ENCODE results near the gene RNPC3.
"Not testable (repeated sequence)": the region's sequence is repeated elsewhere in the genome, so short reads cannot be mapped to it uniquely, and the experiment has no call there.

RNPC3 gene

GRCh38 chr1:103517380-103518047 is 8.0 kb upstream of the RNPC3 start:
- DNase-seq (ENCODE audit: low read depth): no peak
- no peaks in the 10 kb centered on the region for H3K27me3 ChIP-seq (replicated peaks; ENCODE audit: control insufficient read depth, insufficient read depth, low read length)
- H3K4me3 ChIP-seq (ENCODE audit: low read length): no peak overlapping the region
- H3K9me3 ChIP-seq (ENCODE audit: control insufficient read depth, low read length): no peaks in the 10 kb centered on the region
- peaks cover 21% of the 10 kb centered on the region for H3K4me1 ChIP-seq (ENCODE audit: control insufficient read depth, insufficient read depth, low read length)
- H3K36me3 ChIP-seq (ENCODE audit: control insufficient read depth, insufficient read depth, low read length, severe bottlenecking): no peaks in the 10 kb centered on the region
- H3K9ac ChIP-seq (ENCODE audit: low read length): no peak overlapping the region

DNA sequence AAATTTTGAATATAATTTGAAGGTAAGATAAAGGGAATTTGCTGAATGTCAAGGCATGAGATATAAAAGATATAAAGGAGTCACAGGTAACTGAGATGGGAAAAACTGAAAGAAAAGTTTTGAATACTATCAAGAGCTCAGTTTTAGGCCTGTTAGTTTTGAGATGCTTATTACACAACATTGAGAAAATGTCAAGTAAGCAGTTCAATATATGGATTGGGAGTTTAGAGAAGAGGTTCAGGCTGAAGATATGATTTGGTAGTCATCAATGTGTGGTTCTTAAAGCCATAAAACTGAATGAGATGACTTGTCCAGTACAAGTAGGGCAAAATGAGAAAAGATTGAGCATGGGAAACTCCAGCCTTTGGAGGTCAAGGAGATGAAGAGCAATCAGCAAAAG is 4.7 kb upstream of the RNPC3 start:
- Histone ChIP-seq H3K36me3 (ENCODE audit: control insufficient read depth, insufficient read depth, low read length, severe bottlenecking) (no peaks in the 10 kb centered on the region), H3K9me3 (ENCODE audit: control insufficient read depth, low read length) (no peaks in the 10 kb centered on the region), H3K9ac (ENCODE audit: low read length) (no peak overlapping the region), H3K27me3 (replicated peaks; ENCODE audit: control insufficient read depth, insufficient read depth, low read length) (no peaks in the 10 kb centered on the region), H3K4me3 (ENCODE audit: low read length) (no peak overlapping the region), H3K4me1 (ENCODE audit: control insufficient read depth, insufficient read depth, low read length) (peaks cover 10% of the 10 kb centered on the region)
- no peak for DNase-seq (ENCODE audit: low read depth)

GRCh38 chr1:103523346-103523745 is 2.2 kb upstream of the RNPC3 start:
- H3K9ac ChIP-seq (ENCODE audit: low read length): no peak overlapping the region
- DNase-seq (ENCODE audit: low read depth): no peak

DNA sequence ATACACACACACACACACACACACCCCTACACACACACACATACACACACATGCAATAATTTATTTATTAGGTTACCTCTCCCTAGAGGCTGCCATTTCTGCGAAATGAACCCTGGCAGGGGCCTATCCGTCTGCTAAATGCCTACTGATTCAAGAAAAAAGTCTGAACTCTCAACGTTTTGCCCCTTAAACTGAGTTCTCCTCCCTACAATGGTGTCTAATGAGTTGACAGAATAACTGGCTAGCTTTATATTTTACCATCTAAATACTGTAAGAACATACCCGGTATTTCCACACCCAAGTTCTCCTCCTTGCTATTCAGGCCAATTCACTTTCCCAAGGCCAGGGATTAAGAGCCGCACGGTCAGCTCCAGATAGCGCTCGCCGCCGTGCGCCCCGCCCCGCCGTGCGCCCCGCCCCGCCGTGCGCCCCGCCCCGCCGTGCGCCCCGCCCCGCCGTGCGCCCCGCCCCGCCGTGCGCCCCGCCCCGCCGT is 339 bp upstream of the RNPC3 start:
- DNase-seq (ENCODE audit: low read depth): peak; percentile 81
- Histone ChIP-seq H3K9ac (ENCODE audit: low read length) (peak overlapping the region; percentile 76), H3K9me3 (ENCODE audit: control insufficient read depth, low read length) (no peaks in the 10 kb centered on the region), H3K27me3 (replicated peaks; ENCODE audit: control insufficient read depth, insufficient read depth, low read length) (no peaks in the 10 kb centered on the region), H3K4me3 (ENCODE audit: low read length) (peak overlapping the region; percentile 82), H3K36me3 (ENCODE audit: control insufficient read depth, insufficient read depth, low read length, severe bottlenecking) (peaks cover 24% of the 10 kb centered on the region), H3K4me1 (ENCODE audit: control insufficient read depth, insufficient read depth, low read length) (peaks cover 28% of the 10 kb centered on the region)

More at GRCh38 chr1:103523346-103523745, 2.2 kb upstream of the RNPC3 start:
- H3K9me3 ChIP-seq (ENCODE audit: control insufficient read depth, low read length): no peaks in the 10 kb centered on the region
- H3K4me1 ChIP-seq (ENCODE audit: control insufficient read depth, insufficient read depth, low read length): peaks cover 23% of the 10 kb centered on the region
- no peak overlapping the region for H3K4me3 ChIP-seq (ENCODE audit: low read length)
- H3K36me3 ChIP-seq (ENCODE audit: control insufficient read depth, insufficient read depth, low read length, severe bottlenecking): peaks cover 7% of the 10 kb centered on the region
- no peaks in the 10 kb centered on the region for H3K27me3 ChIP-seq (replicated peaks; ENCODE audit: control insufficient read depth, insufficient read depth, low read length)

GRCh38 chr1:103527331-103527730 is 1.8 kb downstream of the RNPC3 start:
- Histone ChIP-seq H3K9ac (ENCODE audit: low read length) (peak overlapping the region; percentile 96), H3K9me3 (ENCODE audit: control insufficient read depth, low read length) (no peaks in the 10 kb centered on the region), H3K36me3 (ENCODE audit: control insufficient read depth, insufficient read depth, low read length, severe bottlenecking) (peaks cover 34% of the 10 kb centered on the region), H3K4me3 (ENCODE audit: low read length) (peak overlapping the region; percentile 85), H3K4me1 (ENCODE audit: control insufficient read depth, insufficient read depth, low read length) (peaks cover 28% of the 10 kb centered on the region), H3K27me3 (replicated peaks; ENCODE audit: control insufficient read depth, insufficient read depth, low read length) (no peaks in the 10 kb centered on the region)
- no peak for DNase-seq (ENCODE audit: low read depth)

GRCh38 chr1:103529746-103530145 is 4.2 kb downstream of the RNPC3 start:
- no peaks in the 10 kb centered on the region for H3K27me3 ChIP-seq (replicated peaks; ENCODE audit: control insufficient read depth, insufficient read depth, low read length)
- H3K9ac ChIP-seq (ENCODE audit: low read length): no peak overlapping the region
- peaks cover 26% of the 10 kb centered on the region for H3K4me1 ChIP-seq (ENCODE audit: control insufficient read depth, insufficient read depth, low read length)
- no peak for DNase-seq (ENCODE audit: low read depth)
- peaks cover 51% of the 10 kb centered on the region for H3K36me3 ChIP-seq (ENCODE audit: control insufficient read depth, insufficient read depth, low read length, severe bottlenecking)
- no peaks in the 10 kb centered on the region for H3K9me3 ChIP-seq (ENCODE audit: control insufficient read depth, low read length)
- no peak overlapping the region for H3K4me3 ChIP-seq (ENCODE audit: low read length)

DNA sequence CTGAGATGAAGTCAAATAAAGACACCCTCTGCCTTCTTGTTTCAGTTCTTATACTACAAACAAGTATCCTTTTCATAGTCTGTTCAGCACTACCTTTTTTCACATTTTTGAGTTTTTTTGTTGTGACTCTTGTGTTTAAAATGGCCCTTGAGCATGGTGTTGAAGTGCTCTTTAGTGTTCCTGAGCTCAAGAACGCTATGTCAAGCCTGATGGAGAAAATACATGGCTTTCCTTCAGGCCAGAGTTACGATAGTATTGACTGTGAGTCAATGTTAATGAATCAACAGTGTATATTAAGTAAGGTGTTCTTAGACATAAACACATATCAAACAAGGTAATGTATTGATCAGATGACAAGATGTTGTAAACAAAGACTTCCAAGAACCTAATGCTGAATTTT is 12.7 kb downstream of the RNPC3 start:
- H3K9me3 ChIP-seq (ENCODE audit: control insufficient read depth, low read length): no peaks in the 10 kb centered on the region
- H3K9ac ChIP-seq (ENCODE audit: low read length): no peak overlapping the region
- no peak for DNase-seq (ENCODE audit: low read depth)
- H3K4me1 ChIP-seq (ENCODE audit: control insufficient read depth, insufficient read depth, low read length): no peaks in the 10 kb centered on the region
- no peak overlapping the region for H3K4me3 ChIP-seq (ENCODE audit: low read length)
- H3K27me3 ChIP-seq (replicated peaks; ENCODE audit: control insufficient read depth, insufficient read depth, low read length): no peaks in the 10 kb centered on the region
- H3K36me3 ChIP-seq (ENCODE audit: control insufficient read depth, insufficient read depth, low read length, severe bottlenecking): peaks cover 97% of the 10 kb centered on the region

DNA sequence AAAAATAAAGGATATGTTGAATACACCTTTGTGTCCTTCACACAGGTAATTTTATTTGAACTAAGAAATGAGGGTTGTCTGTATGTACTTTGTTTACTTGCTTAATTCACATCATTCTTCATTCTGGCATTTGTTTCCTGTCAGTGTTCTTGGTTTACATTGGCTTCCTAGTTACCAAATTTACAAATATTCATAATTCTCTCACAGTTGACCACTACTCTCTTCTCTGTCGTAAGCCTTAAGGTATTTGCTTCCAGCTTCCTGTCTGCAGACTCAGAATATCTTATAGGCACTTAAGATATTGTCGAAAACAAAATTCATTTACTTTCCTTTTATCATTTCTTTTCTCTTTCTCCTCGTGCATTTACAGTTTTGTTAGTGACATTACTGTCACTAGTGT is 15.9 kb downstream of the RNPC3 start:
- H3K9ac ChIP-seq (ENCODE audit: low read length): no peak overlapping the region
- no peaks in the 10 kb centered on the region for H3K27me3 ChIP-seq (replicated peaks; ENCODE audit: control insufficient read depth, insufficient read depth, low read length)
- H3K4me3 ChIP-seq (ENCODE audit: low read length): no peak overlapping the region
- H3K36me3 ChIP-seq (ENCODE audit: control insufficient read depth, insufficient read depth, low read length, severe bottlenecking): peaks cover 99% of the 10 kb centered on the region
- no peak for DNase-seq (ENCODE audit: low read depth)
- H3K9me3 ChIP-seq (ENCODE audit: control insufficient read depth, low read length): no peaks in the 10 kb centered on the region
- H3K4me1 ChIP-seq (ENCODE audit: control insufficient read depth, insufficient read depth, low read length): peaks cover 3% of the 10 kb centered on the region

GRCh38 chr1:103546496-103546895 is 21.0 kb downstream of the RNPC3 start:
- Histone ChIP-seq H3K9ac (ENCODE audit: low read length) (no peak overlapping the region), H3K36me3 (ENCODE audit: control insufficient read depth, insufficient read depth, low read length, severe bottlenecking) (peaks cover 94% of the 10 kb centered on the region), H3K9me3 (ENCODE audit: control insufficient read depth, low read length) (no peaks in the 10 kb centered on the region), H3K4me1 (ENCODE audit: control insufficient read depth, insufficient read depth, low read length) (peaks cover 5% of the 10 kb centered on the region), H3K4me3 (ENCODE audit: low read length) (no peak overlapping the region), H3K27me3 (replicated peaks; ENCODE audit: control insufficient read depth, insufficient read depth, low read length) (no peaks in the 10 kb centered on the region)
- DNase-seq (ENCODE audit: low read depth): no peak

GRCh38 chr1:103547840-103548239 is 22.3 kb downstream of the RNPC3 start:
- no peaks in the 10 kb centered on the region for H3K27me3 ChIP-seq (replicated peaks; ENCODE audit: control insufficient read depth, insufficient read depth, low read length)
- H3K4me3 ChIP-seq (ENCODE audit: low read length): no peak overlapping the region
- H3K9ac ChIP-seq (ENCODE audit: low read length): no peak overlapping the region
- peaks cover 5% of the 10 kb centered on the region for H3K4me1 ChIP-seq (ENCODE audit: control insufficient read depth, insufficient read depth, low read length)
- no peaks in the 10 kb centered on the region for H3K9me3 ChIP-seq (ENCODE audit: control insufficient read depth, low read length)
- DNase-seq (ENCODE audit: low read depth): no peak
- H3K36me3 ChIP-seq (ENCODE audit: control insufficient read depth, insufficient read depth, low read length, severe bottlenecking): peaks cover 94% of the 10 kb centered on the region

GRCh38 chr1:103560427-103560826 is 34.9 kb downstream of the RNPC3 start:
- no peak overlapping the region for H3K9ac ChIP-seq (ENCODE audit: low read length)
- peaks cover 14% of the 10 kb centered on the region for H3K36me3 ChIP-seq (ENCODE audit: control insufficient read depth, insufficient read depth, low read length, severe bottlenecking)
- H3K4me3 ChIP-seq (ENCODE audit: low read length): no peak overlapping the region
- no peak for DNase-seq (ENCODE audit: low read depth)
- H3K9me3 ChIP-seq (ENCODE audit: control insufficient read depth, low read length): no peaks in the 10 kb centered on the region
- peaks cover 37% of the 10 kb centered on the region for H3K4me1 ChIP-seq (ENCODE audit: control insufficient read depth, insufficient read depth, low read length)
- no peaks in the 10 kb centered on the region for H3K27me3 ChIP-seq (replicated peaks; ENCODE audit: control insufficient read depth, insufficient read depth, low read length)

GRCh38 chr1:103561124-103561523 is 35.6 kb downstream of the RNPC3 start:
- not testable (repeated sequence) for H3K9me3 ChIP-seq (ENCODE audit: control insufficient read depth, low read length); DNase-seq (ENCODE audit: low read depth); H3K36me3 ChIP-seq (ENCODE audit: control insufficient read depth, insufficient read depth, low read length, severe bottlenecking); H3K27me3 ChIP-seq (replicated peaks; ENCODE audit: control insufficient read depth, insufficient read depth, low read length); H3K4me3 ChIP-seq (ENCODE audit: low read length)
- Histone ChIP-seq H3K4me1 (ENCODE audit: control insufficient read depth, insufficient read depth, low read length) (peaks cover 37% of the 10 kb centered on the region), H3K9ac (ENCODE audit: low read length) (peak overlapping the region; percentile 85)
